Hindlimb muscle (tissue), 1 donor: ENCODE data around the gene CCDC154. TPM values are rescaled to one million over a fixed set of nuclear protein-coding genes. Genes with fewer than 3 reads are reported as not detected.

Experiments
- DNase-seq: peaks from one replicate; pipeline ENCODE4 v3.0.0-alpha.2; 2013
- polyA plus RNA-seq: library from polyadenylated mRNA; unstranded; fragments of 120-200 nt; gene quantifications from one replicate; pipeline ENCODE4 v1.2.1, GENCODE V29; 2013; ENCODE audit not compliant: insufficient read length

Gene CCDC154
- polyA plus RNA-seq, 1 donor = 2.5 TPM

- DNase-seq = peak; percentile 74
Measured at GRCh38 chr16:1414532-1415260, 29.7 kb downstream of the CCDC154 start, which contains the start of gene UNKL. TSS of gene UNKL (minus strand) at chr16:1414704. CDS start at chr16:1414691, 13 bp downstream.

- no peak for DNase-seq
Measured at GRCh38 chr16:1413684-1414531, 30.4 kb downstream of the CCDC154 start.

- DNase-seq = no peak
Measured at GRCh38 chr16:1412847-1413246, 31.5 kb downstream of the CCDC154 start.

- peak; percentile 86 for DNase-seq
Measured at GRCh38 chr16:1408171-1408837, 36.1 kb downstream of the CCDC154 start.

- no peak for DNase-seq
Measured at GRCh38 chr16:1407753-1408152, 36.6 kb downstream of the CCDC154 start.

GRCh38 chr16:1403733-1404132 is 40.6 kb downstream of the CCDC154 start:
- no peak for DNase-seq

GRCh38 chr16:1403036-1403435 is 41.3 kb downstream of the CCDC154 start:
- DNase-seq = no peak

- DNase-seq = no peak
Measured at GRCh38 chr16:1401758-1402154, 42.6 kb downstream of the CCDC154 start.

GRCh38 chr16:1401061-1401757 is 43.1 kb downstream of the CCDC154 start:
- no peak for DNase-seq

- DNase-seq = no peak
Measured at GRCh38 chr16:1398826-1399581, 45.4 kb downstream of the CCDC154 start.

- DNase-seq = no peak
Measured at GRCh38 chr16:1398351-1398750, 46.0 kb downstream of the CCDC154 start.

GRCh38 chr16:1397779-1398178 is 46.6 kb downstream of the CCDC154 start:
- no peak for DNase-seq

- no peak for DNase-seq
Measured at GRCh38 chr16:1395444-1396031, 48.8 kb downstream of the CCDC154 start.

GRCh38 chr16:1394367-1394951 is 49.9 kb downstream of the CCDC154 start:
- DNase-seq = no peak

GRCh38 chr16:1393613-1394176 is 50.7 kb downstream of the CCDC154 start:
- no peak for DNase-seq

- no peak for DNase-seq
Measured at GRCh38 chr16:1392826-1393225, 51.5 kb downstream of the CCDC154 start.

- DNase-seq = no peak
Measured at GRCh38 chr16:1390239-1390779, 54.0 kb downstream of the CCDC154 start.

GRCh38 chr16:1389762-1390161 is 54.6 kb downstream of the CCDC154 start:
- DNase-seq = no peak

- no peak for DNase-seq
Measured at GRCh38 chr16:1387331-1387730, 57.0 kb downstream of the CCDC154 start.

- no peak for DNase-seq
Measured at GRCh38 chr16:1385232-1385631, 59.1 kb downstream of the CCDC154 start.
